Left kidney (tissue), 2 donors: ENCODE results near the gene ZKSCAN3. TPM values are rescaled to one million over a fixed set of nuclear protein-coding genes. Genes with fewer than 3 reads are reported as not detected.
"Not testable (repeated sequence)": the region's sequence is repeated elsewhere in the genome, so short reads cannot be mapped to it uniquely, and the experiment has no call there.

ENCODE experiments used
- DNase-seq: peaks from one replicate; pipeline ENCODE4 v3.0.0-alpha.2; 2013
- polyA plus RNA-seq: library from polyadenylated mRNA; unstranded; fragments of 120-200 nt; gene quantifications from one replicate; pipeline ENCODE4 v1.2.1, GENCODE V29; 2013; ENCODE audit not compliant: insufficient read length

The ZKSCAN3 gene
- polyA plus RNA-seq, 1 donor = 13.1 TPM

DNA sequence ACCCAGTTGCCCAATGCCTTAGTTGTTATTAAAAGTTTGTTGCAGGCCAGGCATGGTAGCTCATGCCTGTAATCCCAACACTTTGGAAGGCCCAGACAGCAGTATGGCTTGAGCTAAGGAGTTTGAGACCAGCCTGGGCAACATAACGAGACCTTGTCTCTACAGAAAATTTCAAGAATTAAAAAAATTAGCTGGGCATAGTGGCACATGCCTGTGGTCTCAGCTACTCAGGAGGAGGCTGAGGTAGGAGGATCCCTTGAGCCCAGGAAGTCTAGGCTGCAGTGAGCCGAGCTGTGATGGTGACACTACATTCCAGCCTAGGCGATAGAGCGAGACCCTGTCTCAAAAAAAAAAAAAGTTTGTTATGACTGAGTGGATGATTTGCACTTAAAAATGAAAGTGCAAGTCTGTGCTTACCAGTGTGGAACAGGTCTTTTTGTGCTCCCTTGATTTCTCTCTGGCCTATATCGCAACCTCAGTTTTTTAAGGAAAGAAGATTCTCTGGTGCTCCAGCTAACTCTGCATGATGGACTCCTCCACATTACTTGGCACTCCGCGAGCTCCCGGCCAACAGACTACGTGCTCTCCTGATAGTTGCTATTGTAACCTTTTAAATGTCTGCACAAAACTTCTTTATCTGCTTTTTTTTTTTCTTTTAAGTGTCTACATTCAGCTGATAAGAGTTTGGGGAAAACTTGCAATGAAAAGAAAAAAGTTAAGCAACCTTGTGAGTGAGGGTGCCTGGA lies 22.1 kb downstream of the ZKSCAN3 start:
- DNase-seq = no peak

DNA sequence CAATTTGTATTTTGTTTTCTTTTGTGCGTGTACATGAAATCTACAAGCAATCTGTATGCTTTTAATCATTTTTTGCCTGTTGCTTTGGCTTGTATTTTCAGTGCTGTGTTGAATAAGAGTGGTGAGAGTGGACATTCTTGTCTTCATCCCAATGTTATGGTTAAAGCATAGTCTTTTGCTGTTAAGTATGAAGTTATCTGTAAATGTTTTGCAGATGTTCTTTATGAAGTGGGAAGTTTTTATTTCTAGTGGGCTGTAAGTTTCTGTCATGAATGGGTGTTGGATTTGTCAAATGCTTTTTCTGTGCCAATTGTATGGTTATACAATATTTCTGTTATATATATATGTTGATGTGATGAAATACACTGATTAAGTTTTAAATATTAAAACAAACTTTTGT lies 24.2 kb downstream of the ZKSCAN3 start:
- no peak for DNase-seq

DNA sequence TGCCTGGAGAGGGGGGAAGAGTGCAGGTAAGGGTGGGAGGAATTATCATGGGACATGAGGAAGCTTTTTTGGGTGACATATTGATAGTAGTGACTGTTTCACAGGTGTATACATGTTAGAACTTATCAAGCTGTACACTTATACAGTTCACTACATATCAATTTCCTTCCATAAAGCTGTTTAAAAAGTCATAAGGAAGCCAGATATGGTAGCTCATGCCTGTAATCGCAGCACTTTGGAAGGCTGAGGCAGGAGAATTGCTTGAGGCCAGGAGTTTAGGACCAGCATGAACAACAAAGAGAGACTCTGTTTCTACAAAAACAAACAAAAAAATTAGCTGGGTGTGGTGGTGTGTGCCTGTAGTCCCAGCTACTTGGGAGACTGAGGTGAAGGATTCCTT lies 28.1 kb downstream of the ZKSCAN3 start:
- no peak for DNase-seq

DNA sequence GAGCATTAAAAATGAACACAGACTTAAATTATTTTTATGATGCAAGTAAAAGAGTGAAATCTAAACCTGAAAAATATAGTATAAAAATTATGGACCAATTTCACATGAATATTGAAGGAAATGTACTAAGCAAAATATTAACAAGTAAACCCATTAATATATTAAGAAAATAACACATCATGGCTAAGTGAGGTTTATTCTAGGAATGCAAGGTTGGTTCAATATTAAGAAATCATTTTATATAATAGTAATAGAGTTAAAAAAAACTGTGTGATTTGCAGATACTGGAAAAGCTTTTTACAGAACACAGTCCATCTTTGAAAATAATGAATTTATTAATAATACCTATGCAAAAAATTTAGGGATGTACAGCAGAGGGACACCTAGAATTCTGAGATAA lies 28.9 kb downstream of the ZKSCAN3 start:
- DNase-seq = no peak

DNA sequence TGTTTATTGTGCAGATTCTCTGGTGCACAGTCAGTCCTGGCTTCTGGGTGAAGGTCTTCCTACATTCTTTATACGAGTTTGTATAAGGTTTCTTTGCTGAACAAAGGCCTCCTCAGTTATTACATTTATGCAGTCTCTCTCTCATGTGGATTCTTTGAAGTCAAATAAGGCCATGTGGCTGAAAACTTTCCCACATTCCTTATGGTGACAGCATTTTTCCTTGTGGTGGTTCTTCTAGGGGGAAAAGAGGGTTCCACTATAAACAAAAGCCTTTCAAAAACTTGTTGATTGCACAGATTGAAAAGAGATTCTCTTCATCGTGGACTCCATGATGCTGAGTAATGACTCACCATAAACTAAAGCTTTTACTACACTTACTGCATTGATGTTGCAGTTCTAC lies 30.6 kb downstream of the ZKSCAN3 start:
- no peak for DNase-seq

DNA sequence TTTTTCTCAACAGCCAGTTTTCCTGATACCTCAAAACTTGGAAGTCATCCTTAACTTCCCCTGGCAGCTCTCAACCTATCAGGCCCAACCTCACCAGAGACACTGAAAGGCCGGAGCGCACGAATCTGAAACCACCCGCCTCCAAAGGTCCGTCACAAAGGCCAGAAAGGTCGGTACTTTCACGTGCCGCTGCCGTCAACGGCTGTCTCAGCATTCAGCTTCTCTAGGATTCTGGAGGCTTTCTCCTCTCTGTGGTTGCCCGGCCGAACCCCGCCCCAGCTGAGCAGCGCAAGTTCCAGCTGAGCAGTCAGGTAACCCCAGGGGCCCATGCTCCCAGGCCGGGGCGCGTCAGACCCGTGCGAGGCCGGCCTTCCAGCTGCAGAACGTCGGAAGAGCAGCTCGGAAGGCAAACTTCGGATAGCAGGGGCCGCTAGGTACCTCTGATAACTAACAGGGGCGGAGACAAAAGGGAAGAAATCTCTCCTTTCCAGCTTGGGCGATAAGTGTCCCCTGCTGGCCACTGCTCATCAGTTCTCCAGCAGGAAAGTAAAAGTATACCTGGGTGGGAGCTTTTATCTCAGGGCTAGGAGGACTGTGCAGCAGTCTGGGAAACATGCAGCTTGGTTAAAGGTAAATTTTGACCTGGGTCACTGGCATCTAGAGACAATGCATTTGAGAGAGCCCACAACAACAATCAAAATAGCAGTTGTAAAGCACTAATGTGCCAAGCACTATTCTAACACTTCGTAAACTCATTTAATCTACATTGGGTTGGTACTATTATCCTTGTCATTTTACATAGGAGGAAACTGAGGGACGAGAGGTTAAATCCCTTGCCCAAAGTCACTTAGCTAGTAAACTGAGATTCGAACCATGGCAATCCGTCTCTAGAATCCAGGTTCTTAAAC lies 33.7 kb downstream of the ZKSCAN3 start:
- DNase-seq = peak; percentile 89

DNA sequence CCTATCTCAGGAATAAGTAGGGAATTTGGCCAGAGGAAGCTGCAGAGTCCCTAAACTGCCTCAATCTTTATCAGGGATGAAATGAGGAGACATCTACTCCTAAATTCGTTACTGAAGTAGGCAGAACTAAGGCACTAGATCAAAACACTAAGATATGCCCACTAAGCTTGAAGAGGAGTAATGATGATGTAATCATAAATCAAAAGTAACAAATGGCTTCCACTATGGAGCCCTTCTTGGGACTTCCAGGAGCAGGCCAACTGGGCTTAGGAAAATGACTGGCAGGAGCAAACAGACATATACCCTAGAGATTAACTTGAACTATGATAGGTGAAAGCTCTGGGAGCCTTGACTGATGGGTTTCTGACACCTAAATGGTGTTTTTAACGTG lies 34.4 kb downstream of the ZKSCAN3 start:
- DNase-seq = no peak

DNA sequence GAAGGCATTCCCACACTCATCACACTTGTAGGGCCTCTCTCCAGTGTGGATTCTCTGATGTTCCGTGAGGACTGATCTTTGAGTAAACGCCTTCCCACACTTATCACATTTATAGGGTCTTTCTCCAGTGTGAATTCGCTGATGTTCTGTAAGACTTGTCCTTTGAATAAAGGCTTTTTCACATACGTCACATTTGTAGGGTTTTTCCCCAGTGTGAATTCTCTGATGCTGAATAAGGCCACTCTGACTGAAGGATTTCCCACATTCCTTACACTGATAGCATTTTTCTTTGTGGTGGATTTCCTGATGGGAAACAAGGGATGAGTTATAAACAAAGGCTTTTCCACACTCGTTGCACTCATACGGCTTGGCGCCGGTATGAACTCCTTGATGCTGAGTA lies 40.9 kb downstream of the ZKSCAN3 start:
- DNase-seq = no peak

DNA sequence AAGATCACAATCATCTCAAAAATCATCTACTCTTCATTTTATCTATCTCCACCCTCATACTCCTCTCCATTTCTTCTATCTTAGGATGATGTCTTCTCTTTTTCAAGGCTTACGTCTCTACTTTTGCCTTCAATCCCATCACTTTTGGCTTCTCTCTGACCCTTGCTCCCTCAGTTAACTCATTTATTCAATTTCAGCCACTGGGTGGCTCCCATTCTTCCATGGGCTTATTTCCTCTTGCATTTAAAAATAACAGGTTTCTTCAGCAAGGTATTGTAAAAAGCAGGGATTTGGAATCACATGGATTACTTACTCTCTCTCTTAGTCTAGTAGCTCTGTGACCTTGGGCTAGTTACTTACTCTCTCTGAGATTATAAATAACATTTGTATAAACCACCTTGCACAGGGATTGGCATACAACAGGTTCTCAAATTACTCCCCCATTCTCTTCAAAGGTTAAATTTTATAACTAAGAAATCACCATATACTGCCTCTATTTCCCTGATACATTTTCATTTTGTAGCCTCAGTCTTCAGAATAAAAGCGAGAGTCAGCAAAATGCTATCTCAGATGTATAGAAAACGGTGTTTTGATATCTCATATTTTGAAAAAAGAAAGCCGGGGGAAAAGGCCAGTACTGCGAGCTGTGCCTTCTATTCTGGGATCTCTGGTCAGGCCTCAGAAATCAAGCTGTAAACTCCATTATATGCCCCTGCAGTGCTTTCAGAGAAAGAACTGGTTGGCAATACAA lies 44.3 kb downstream of the ZKSCAN3 start:
- DNase-seq = no peak

DNA sequence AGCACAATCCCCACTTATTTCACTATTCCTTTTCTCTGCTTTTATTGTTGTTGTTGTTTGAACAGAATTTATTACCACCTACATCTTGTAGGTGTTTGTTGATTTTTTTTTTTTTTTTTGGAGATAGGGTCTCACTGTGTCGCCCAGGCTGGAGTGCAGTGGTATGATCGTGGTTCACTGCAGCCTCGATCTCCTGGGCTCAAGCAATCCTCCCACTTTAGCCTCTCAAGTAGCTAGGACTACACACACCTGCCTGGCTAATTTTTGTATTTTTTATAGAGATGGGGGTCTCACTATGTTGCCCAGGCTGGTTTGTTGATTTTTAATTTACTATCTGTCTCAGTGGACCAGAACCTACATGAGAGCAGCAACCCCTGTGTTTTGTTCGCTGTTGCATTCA lies 46.2 kb downstream of the ZKSCAN3 start:
- no peak for DNase-seq

DNA sequence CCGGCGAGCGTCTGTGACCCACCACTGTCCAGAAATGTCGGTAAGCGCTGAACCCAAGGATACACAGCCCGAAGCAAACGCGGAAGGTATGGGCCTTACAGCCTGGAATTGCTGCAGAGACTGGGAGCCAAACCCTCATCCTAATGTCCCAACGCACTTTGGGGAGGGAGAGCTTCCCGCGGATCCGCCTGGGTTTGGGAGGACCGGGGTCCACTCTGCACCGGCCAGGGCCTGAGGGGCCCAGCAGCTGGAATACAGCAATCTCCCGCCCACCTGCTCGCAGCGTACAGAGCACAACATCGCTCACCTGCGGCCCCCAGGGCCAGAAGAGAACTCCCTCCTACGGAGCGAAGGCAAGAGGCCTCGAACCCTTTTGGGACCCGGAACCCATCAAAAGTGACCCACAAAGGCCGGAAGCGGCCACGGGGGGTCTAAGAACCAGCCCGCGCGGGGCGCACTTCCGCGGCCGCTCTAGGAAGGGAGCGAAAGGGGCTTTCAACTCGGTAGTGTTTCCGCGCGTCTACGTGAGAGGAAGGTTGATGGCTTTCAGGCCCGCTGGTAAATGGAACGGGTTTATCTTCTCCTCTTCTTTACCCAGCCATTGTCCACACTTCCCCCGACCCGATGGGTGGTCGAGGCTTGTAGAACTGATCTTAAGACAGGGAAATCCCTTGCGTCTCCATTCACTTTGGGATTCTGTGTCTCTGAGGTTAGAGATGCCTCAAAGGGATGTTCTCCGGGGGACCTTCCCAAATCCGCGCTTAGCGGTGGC lies 49.8 kb downstream of the ZKSCAN3 start, which contains the start of gene ZSCAN12:
TSS of gene ZSCAN12 (minus strand) at position 398 of the 772 bp plus-strand sequence. CDS start 1,342 bp downstream, outside the sequence.
- DNase-seq = peak; percentile 90

DNA sequence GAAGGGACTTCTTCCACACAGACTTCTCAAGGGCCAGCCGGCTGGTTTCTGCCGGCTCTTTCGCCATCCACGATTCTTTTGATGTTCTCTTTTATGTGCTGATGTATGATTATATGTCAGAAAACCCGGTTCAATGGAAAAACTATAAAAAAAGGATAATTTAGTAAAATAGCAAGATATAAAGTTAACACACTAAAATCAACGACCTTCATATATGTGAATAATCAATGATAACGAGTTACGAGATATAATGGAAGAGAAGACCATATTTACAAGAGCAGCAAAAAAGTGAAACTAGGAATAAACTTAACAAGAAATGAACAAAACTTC lies 50.3 kb downstream of the ZKSCAN3 start:
- DNase-seq = no peak

DNA sequence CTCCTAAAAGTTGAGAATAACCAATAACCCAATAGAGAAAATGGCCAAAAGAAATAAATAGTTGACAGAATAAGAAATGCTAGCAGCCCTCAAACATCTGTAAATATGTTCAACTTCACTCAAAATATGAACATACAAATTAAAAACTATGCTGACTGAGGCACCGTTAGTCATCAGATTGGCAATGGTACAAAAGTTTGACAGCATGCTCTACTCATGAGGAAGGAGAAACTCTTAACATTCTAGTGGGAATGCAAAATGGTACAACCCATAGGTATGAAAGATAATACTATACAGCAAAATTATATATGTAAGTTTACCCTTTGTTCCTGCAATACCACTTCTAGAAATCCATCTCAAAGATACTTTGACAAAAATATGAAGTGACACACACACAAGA lies 51.4 kb downstream of the ZKSCAN3 start:
- no peak for DNase-seq

DNA sequence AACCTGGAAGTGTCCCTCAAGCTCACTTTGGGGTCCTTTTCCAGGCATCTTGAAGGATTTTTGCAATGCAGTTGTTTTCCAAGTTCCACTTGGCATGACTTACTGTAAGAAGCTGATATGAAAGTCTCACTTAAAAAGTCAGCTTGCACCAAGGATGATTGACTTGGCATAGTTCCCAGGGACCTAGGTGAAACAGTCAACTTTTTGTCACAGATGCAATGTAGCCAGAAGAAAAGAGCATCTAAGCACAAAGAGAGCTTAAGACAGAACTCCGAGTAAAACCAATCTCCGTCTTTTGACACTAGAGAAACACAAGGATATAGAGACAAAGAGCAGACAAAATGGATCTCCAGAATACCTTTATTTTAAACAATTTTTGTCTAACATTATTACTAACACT lies 52.5 kb downstream of the ZKSCAN3 start:
- no peak for DNase-seq

DNA sequence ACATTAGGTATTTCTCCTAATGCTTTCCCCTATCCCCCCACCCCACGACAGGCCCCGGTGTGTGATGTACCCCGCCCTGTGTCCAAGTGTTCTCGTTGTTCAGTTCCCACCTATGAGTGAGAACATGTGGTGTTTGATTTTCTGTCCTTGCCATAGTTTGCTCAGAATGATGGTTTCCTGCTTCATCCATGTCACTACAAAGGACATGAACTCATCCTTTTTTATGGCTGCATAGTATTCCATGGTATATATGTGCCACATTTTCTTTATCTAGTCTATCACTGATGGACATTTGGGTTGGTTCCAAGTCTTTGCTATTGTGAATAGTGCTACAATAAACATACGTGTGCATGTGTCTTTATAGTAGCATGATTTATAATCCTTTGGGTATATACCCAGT lies 54.2 kb downstream of the ZKSCAN3 start:
- DNase-seq = not testable (repeated sequence)

DNA sequence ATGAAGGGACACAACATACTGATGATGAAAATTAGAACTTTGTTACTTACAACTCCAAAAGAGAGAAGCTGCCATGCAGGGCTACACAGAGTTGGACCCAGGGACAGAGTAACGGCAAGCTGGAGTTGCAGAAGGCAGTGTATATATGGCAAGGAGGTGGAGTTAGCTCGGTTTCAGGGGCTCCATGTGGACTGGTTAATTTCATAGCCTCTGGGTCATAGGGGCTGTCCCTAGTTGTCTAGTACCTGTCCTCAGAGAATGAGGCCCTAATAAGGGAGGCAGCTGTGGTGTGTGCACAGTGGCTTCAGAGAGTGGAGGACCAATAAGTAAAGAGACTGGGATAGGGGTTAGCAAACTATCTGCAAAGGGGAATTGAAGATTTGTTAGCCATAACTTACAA lies 57.7 kb downstream of the ZKSCAN3 start:
- DNase-seq = no peak

DNA sequence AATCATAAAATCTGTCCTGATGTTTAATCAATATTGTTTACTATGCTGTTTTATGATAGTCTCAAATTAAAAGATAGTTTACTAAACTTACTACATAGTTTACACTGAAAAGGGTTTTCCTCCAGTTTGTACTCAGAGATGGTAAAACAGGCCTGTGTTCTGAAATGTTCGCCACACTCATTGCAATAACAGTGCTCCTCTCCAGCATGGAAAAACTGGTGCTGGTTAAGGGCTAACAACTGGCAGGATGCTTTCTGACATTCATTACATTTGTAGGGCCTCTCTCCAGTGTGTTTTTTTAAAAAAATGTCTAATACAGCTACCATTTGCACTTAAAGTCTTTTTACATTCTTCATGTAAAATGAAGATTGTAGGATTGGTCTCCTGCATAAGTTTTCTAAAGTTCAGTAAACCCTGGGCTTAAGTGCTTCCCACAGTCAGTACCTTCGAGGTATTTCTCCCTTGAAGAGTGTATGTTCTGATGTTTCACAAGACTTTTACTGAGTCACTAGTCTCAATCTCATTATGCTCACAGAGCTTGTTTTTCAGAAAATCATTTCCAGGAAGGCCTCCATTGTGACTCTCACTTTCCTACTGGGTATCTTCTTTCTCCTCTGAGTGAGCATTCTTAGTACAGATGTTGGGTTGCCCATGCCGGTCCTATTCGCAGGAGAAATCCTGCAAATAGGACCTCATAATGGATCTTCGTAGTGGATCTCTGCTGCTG lies 58.5 kb downstream of the ZKSCAN3 start:
- DNase-seq = no peak

DNA sequence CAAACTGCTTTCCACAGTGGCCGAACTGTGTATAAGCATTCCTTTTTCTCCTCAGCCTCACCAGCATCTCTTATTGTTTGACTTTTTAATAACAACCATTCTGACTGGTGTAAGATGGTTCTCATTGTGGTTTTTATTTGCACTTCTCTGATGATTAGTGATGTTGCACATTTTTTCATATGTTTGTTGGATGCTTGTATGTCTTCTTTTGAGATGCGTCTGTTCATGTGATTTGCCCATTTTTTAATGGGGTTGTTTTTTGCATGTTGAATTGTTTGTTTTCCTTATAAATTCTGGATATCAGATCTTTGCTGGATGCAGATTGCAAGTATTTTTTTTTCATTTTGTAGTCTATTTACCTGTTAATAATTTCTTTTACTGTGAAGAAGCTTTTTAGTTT lies 61.0 kb downstream of the ZKSCAN3 start:
- DNase-seq = no peak

DNA sequence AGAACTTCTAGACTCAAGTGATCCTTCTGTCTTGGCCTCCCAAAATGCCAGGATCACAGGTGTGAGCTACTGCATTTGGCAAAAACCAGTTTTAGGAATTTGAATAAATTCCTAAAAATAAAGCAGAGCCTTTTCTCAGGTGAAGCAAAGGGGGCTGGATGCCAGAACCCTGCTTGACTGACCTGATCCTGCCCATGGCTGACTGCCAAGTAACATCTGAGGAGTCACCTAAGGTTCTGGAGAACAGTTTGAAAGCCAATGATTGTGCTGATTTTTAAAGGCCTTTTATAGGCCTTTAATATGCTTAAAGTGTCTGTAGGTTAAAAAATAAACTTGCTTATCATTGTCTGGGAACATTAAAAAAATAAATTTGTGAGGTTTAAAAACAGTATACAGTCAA lies 63.9 kb downstream of the ZKSCAN3 start:
- DNase-seq = no peak
